Thyroid gland (tissue), 4 donors: ENCODE data around the gene LSM7. TPM values are rescaled to one million over a fixed set of nuclear protein-coding genes. Genes with fewer than 3 reads are reported as not detected.

Experiments used
- DNase-seq, 2 donors: peaks; one replicate each; pipeline ENCODE4 v3.0.0-alpha.2; 2019
- H3K27ac ChIP-seq, 3 donors: fragments of 200-600 bp; sonication (generic); 1 replicate in 2 of 3; 2 replicates in 1 of 3; pipeline ENCODE4 v1.5.1; 2016 to 2019; ENCODE audit warnings: mild to moderate bottlenecking in 1 of 3, moderate library complexity in 1 of 3
- H3K27me3 ChIP-seq: fragments of 200-600 bp; sonication (generic); one replicate; pipeline ENCODE4 v1.5.1; 2019
- H3K36me3 ChIP-seq, 2 donors: fragments of 200-600 bp; sonication (generic); one replicate each; pipeline ENCODE4 v1.5.1; 2016 to 2019
- H3K4me1 ChIP-seq, 2 donors: fragments of 200-600 bp; sonication (generic); one replicate each; pipeline ENCODE4 v1.5.1; 2017 to 2019
- H3K4me3 ChIP-seq, 3 donors: fragments of 200-600 bp; sonication (generic); replicated peaks in 1 of 3; 1 replicate in 2 of 3; 2 replicates in 1 of 3; pipeline ENCODE4 v1.5.1; 2016; ENCODE audit warnings: mild to moderate bottlenecking in 1 of 3
- H3K9me3 ChIP-seq: fragments of 200-600 bp; sonication (generic); one replicate; pipeline ENCODE4 v1.5.1; 2017
- CTCF ChIP-seq, 6 experiments: fragments of 200-600 bp in 3 of 6; fragments of 450-650 bp in 3 of 6; sonication (generic) in 3 of 6; IDR thresholded peaks; one replicate each; pipeline ENCODE4 v1.5.1; 2016 to 2019; ENCODE audit warnings: antibody characterized with exemption in 6 of 6, mild to moderate bottlenecking in 2 of 6, inconsistent platforms in 1 of 6, moderate library complexity in 1 of 6
- POLR2A ChIP-seq, 2 donors: fragments of 450-650 bp; IDR thresholded peaks; one replicate each; pipeline ENCODE4 v1.6.1; 2017; ENCODE audit warnings: antibody characterized with exemption in 2 of 2, mild to moderate bottlenecking in 2 of 2, moderate library complexity in 1 of 2
- WGBS, 2 donors: methylation state at CpG; one replicate each; pipeline ENCODE4 v1.1.5; 2017; 5-methylcytosine and 5-hydroxymethylcytosine counted together
- intact Hi-C: fragments of 100-400 bp; cut with DNase I; formaldehyde crosslinking; loops from one replicate; pipeline ENCODE4 v1.15.1; 2023
- total RNA-seq, 4 donors: library from RNA; depleted of rRNA; stranded (reverse); fragments of >200 nt; gene quantifications; one replicate each; pipeline ENCODE4 v1.2.3, GENCODE V29; 2016

Gene LSM7
- total RNA-seq, 4 donors from 2014 or later = 21.1 to 139 (median 55.1) TPM

- intact Hi-C loops = no loop called here
- no peak overlapping the region for H3K4me3 ChIP-seq
- H3K27me3 ChIP-seq = no peaks in the 10 kb centered on the region
- no peaks in the 10 kb centered on the region for H3K4me1 ChIP-seq
- TF ChIP-seq POLR2A (IDR thresholded peaks at IDR 0.05) = no peak
- no peak for TF ChIP-seq CTCF (IDR thresholded peaks at IDR 0.05)
- WGBS, 2 donors = 95 to 97% methylated on average over 12 to 20 of the region's 38 CpGs
- DNase-seq = no peak
- H3K27ac ChIP-seq = no peak overlapping the region
- H3K36me3 ChIP-seq = peaks cover 11 to 12% of the 10 kb centered on the region in 2 donors
- no peaks in the 10 kb centered on the region for H3K9me3 ChIP-seq
Observed at GRCh38 chr19:2340496-2341243, 12.3 kb upstream of the LSM7 start.

DNA sequence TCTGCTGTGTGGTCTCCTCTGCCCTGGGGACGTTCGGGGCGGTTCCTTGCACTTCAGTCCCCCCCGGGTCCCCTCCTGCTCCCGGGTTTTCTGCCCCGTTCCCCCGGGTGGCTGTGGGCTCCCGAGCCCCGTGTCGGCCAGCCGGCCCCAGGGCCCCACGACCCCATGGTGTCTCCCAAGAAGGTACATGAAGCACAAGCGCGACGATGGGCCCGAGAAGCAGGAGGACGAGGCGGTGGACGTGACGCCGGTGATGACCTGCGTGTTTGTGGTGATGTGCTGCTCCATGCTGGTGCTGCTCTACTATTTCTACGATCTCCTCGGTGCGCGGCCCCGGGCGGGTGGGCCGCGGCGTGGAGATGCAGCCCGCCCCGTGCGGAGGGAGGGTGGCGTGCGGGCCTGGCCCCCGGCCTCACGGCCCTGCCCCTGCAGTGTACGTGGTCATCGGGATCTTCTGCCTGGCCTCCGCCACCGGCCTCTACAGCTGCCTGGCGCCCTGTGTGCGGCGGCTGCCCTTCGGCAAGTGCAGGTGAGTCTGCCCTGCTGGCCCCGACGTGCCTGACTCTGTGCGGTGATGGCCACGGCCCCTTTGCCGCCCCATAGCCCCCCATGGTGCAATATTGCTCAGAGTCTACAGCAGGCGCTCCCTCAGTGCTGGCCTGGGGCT is 11.4 kb upstream of the LSM7 start:
- no peaks in the 10 kb centered on the region for H3K27me3 ChIP-seq
- H3K9me3 ChIP-seq = no peaks in the 10 kb centered on the region
- WGBS, 2 donors = 93 to 96% methylated on average over 31 to 52 of the region's 52 CpGs
- no peaks in the 10 kb centered on the region for H3K4me1 ChIP-seq
- intact Hi-C loops = no loop called here
- H3K4me3 ChIP-seq = no peak overlapping the region
- TF ChIP-seq CTCF (IDR thresholded peaks at IDR 0.05) (no peak), POLR2A (IDR thresholded peaks at IDR 0.05) (no peak)
- H3K27ac ChIP-seq = no peak overlapping the region
- H3K36me3 ChIP-seq = peaks cover 9 to 11% of the 10 kb centered on the region in 2 donors
- DNase-seq = no peak

DNA sequence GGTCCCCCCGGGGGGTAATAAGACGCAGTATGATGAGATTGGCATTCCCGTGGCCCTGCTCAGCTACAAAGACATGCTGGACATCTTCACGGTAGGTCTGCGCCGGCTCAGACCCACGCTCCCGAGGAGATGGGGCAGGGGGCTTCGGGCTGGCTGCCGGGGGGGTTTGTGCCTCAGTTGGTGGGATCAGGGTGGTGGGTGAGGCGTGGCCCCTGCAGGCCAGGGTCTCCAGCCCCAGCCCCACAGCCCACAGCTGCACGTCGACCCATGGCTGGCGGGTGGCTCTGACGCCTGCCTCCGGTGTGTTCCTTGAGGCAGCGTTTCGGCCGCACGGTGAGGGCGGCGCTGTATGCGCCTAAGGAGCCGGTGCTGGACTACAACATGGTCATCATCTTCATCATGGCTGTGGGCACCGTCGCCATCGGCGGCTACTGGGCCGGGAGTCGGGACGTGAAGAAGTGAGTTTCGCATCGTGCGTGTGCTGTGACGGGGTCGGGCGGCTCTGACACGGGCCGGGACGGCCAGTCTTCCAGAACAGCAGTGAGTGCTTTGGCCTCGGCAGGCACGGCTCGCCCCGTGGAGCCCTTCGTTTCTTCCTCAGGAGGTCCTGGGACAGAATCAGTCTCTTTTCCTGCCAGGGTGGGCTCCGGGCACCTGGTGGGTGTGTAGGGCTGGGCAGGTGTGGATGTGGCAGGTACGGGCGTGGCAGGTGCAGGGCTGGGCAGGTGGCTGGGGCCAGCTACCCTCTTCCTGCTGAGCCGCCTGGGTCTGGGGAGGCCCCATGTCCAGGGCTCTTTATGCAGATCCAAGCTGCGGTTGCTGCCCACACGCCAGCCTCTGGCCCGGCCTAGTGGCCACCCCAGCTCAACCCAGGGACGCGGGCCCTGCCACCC is 10.6 kb upstream of the LSM7 start:
- H3K9me3 ChIP-seq = no peaks in the 10 kb centered on the region
- 93 to 98% methylated on average over 46 to 48 of the region's 54 CpGs for WGBS, 2 donors
- intact Hi-C loops = no loop called here
- peaks cover 5 to 11% of the 10 kb centered on the region in 2 donors for H3K36me3 ChIP-seq
- no peaks in the 10 kb centered on the region for H3K4me1 ChIP-seq
- no peaks in the 10 kb centered on the region for H3K27me3 ChIP-seq
- no peak overlapping the region for H3K4me3 ChIP-seq
- no peak for TF ChIP-seq CTCF (IDR thresholded peaks at IDR 0.05)
- no peak overlapping the region for H3K27ac ChIP-seq
- DNase-seq = no peak

DNA sequence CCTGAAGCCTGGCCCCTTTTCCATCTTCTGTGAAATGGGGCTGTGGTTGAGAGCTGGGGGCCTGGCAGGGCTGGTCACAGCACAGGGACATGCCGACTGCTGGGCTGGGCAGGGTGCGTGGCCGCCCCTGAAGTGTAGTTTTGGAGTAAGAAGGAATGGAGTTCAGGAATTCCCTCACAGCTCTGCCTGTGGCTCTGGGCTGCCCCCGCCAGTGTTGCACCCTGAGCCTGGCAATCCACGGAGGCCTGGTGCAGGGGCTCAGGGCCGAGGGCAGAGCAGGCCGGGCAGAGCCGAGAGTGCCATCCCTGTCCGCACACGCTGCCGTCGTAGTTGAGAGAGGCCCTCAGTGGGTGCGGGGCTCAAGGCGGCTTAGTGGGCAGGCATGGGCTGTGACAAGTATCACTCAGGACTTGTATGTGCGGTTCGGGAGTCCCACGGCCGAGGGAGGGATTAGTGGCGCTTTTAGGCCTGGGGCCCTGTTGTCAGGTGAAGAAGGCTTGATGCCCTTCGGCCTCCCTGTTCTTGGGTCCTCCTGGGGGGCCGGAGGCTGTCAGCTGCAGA is 9.7 kb upstream of the LSM7 start:
- no peak for DNase-seq
- H3K27me3 ChIP-seq = no peaks in the 10 kb centered on the region
- no peak overlapping the region for H3K27ac ChIP-seq
- peaks cover 5 to 11% of the 10 kb centered on the region in 2 donors for H3K36me3 ChIP-seq
- H3K4me1 ChIP-seq = peaks cover 0 to 8% of the 10 kb centered on the region in 2 donors
- intact Hi-C loops = no loop called here
- 93 to 94% methylated on average over 16 to 18 of the region's 21 CpGs for WGBS, 2 donors
- no peak overlapping the region for H3K4me3 ChIP-seq
- TF ChIP-seq POLR2A (IDR thresholded peaks at IDR 0.05) (no peak), CTCF (IDR thresholded peaks at IDR 0.05) (no peak)
- no peaks in the 10 kb centered on the region for H3K9me3 ChIP-seq
